ENCODE measurements around the gene IRAK1BP1.

Gene IRAK1BP1

GRCh38 chr6:78896227-78896626 lies 28.9 kb downstream of the IRAK1BP1 start:
- TF ChIP-seq ZFX (IDR thresholded peaks at IDR 0.05; ENCODE audit: borderline replicate concordance), result no peak
- no peak for TF ChIP-seq CTCF (IDR thresholded peaks at IDR 0.05)
- no peak overlapping the region for H3K27ac ChIP-seq

- TF ChIP-seq ZFX (IDR thresholded peaks at IDR 0.05; ENCODE audit: borderline replicate concordance) (no peak), CTCF (IDR thresholded peaks at IDR 0.05) (no peak)
- no peak overlapping the region for H3K27ac ChIP-seq
These were observed 41.3 kb downstream of the IRAK1BP1 start for GRCh38 chr6:78908621-78909020.

GRCh38 chr6:78909391-78909790 lies 42.0 kb downstream of the IRAK1BP1 start:
- no peak overlapping the region for H3K27ac ChIP-seq
- TF ChIP-seq ZFX (IDR thresholded peaks at IDR 0.05; ENCODE audit: borderline replicate concordance), result no peak
- no peak for TF ChIP-seq CTCF (IDR thresholded peaks at IDR 0.05)

- TF ChIP-seq CTCF (IDR thresholded peaks at IDR 0.05) (no peak), ZFX (IDR thresholded peaks at IDR 0.05; ENCODE audit: borderline replicate concordance) (no peak)
- H3K27ac ChIP-seq, result no peak overlapping the region
These were observed 42.7 kb downstream of the IRAK1BP1 start for GRCh38 chr6:78910010-78910409.

GRCh38 chr6:78910591-78911171 lies 43.3 kb downstream of the IRAK1BP1 start:
- no peak overlapping the region for H3K27ac ChIP-seq
- TF ChIP-seq ZFX (IDR thresholded peaks at IDR 0.05; ENCODE audit: borderline replicate concordance) (no peak), CTCF (IDR thresholded peaks at IDR 0.05) (no peak)

- TF ChIP-seq ZFX (IDR thresholded peaks at IDR 0.05; ENCODE audit: borderline replicate concordance) (no peak), CTCF (IDR thresholded peaks at IDR 0.05) (no peak)
- H3K27ac ChIP-seq, result no peak overlapping the region
These were observed 44.0 kb downstream of the IRAK1BP1 start for GRCh38 chr6:78911218-78911940.

- TF ChIP-seq CTCF (IDR thresholded peaks at IDR 0.05) (no peak), ZFX (IDR thresholded peaks at IDR 0.05; ENCODE audit: borderline replicate concordance) (no peak)
- no peak overlapping the region for H3K27ac ChIP-seq
These were observed 49.1 kb downstream of the IRAK1BP1 start for GRCh38 chr6:78916411-78916810.
